HG03196 (cell line): Measurements from ENCODE around the gene CADPS.

Experiments used
- ATAC-seq: cut with Tn5 transposase; IDR thresholded peaks from one replicate; pipeline ENCODE4 v1.9.1; 2021; ENCODE audit not compliant: unreplicated experiment

CADPS gene

GRCh38 chr3:62815981-62816380 is 59.2 kb downstream of the CADPS start:
- ATAC-seq, result no peak

GRCh38 chr3:62812631-62813030 is 62.6 kb downstream of the CADPS start:
- ATAC-seq, result no peak

- ATAC-seq, result no peak
Observed at GRCh38 chr3:62811119-62811518, 64.1 kb downstream of the CADPS start.

- no peak for ATAC-seq
Observed at GRCh38 chr3:62809369-62809768, 65.8 kb downstream of the CADPS start.

GRCh38 chr3:62805580-62806277 is 69.5 kb downstream of the CADPS start:
- ATAC-seq, result no peak

GRCh38 chr3:62805106-62805505 is 70.1 kb downstream of the CADPS start:
- no peak for ATAC-seq

- no peak for ATAC-seq
Observed at GRCh38 chr3:62803276-62803675, 71.9 kb downstream of the CADPS start.

- ATAC-seq, result no peak
Observed at GRCh38 chr3:62798000-62798399, 77.2 kb downstream of the CADPS start.

- no peak for ATAC-seq
Observed at GRCh38 chr3:62797132-62797531, 78.1 kb downstream of the CADPS start.

GRCh38 chr3:62795978-62796657 is 79.1 kb downstream of the CADPS start:
- no peak for ATAC-seq

- no peak for ATAC-seq
Observed at GRCh38 chr3:62793946-62794345, 81.3 kb downstream of the CADPS start.

- ATAC-seq, result no peak
Observed at GRCh38 chr3:62785384-62785783, 89.8 kb downstream of the CADPS start.

GRCh38 chr3:62781121-62781520 is 94.1 kb downstream of the CADPS start:
- no peak for ATAC-seq

- no peak for ATAC-seq
Observed at GRCh38 chr3:62777674-62778073, 97.5 kb downstream of the CADPS start.

- no peak for ATAC-seq
Observed at GRCh38 chr3:62777130-62777529, 98.1 kb downstream of the CADPS start.

- ATAC-seq, result no peak
Observed at GRCh38 chr3:62774221-62774620, 101.0 kb downstream of the CADPS start.

- no peak for ATAC-seq
Observed at GRCh38 chr3:62771331-62772072, 103.7 kb downstream of the CADPS start.

- no peak for ATAC-seq
Observed at GRCh38 chr3:62768896-62769295, 106.3 kb downstream of the CADPS start.

GRCh38 chr3:62761711-62762110 is 113.5 kb downstream of the CADPS start:
- ATAC-seq, result no peak

GRCh38 chr3:62761311-62761710 is 113.9 kb downstream of the CADPS start:
- ATAC-seq, result no peak

- ATAC-seq, result no peak
Observed at GRCh38 chr3:62758296-62759066, 116.7 kb downstream of the CADPS start.
